ENCODE measurements around the gene CCT6B.
A peak's percentile ranks its signal among the peaks of the same experiment; 100 is the strongest.
"Not testable (repeated sequence)": the region's sequence is repeated elsewhere in the genome, so short reads cannot be mapped to it uniquely, and the experiment has no call there.

The CCT6B gene

GRCh38 chr17:34980353-34980680 lies 19.1 kb upstream of the CCT6B start, which contains the start of gene LIG3:
TSS of gene LIG3 (plus strand) at chr17:34980512. CDS start at chr17:34983006, 2,494 bp downstream.
- peak; percentile 72 to 89 (median 82) for DNase-seq

GRCh38 chr17:34979650-34980352 lies 18.5 kb upstream of the CCT6B start:
- no peak for DNase-seq

GRCh38 chr17:34979153-34979552 lies 17.9 kb upstream of the CCT6B start:
- DNase-seq: no peak

- no peak for DNase-seq
These were observed 13.8 kb upstream of the CCT6B start for GRCh38 chr17:34974794-34975785.

- DNase-seq: no peak
These were observed 12.9 kb upstream of the CCT6B start for GRCh38 chr17:34974179-34974578.

- DNase-seq: no peak
These were observed 2.8 kb downstream of the CCT6B start for GRCh38 chr17:34958438-34958837.

GRCh38 chr17:34950780-34951179 lies 10.5 kb downstream of the CCT6B start:
- not testable (repeated sequence) for DNase-seq

- no peak for DNase-seq
These were observed 31.0 kb downstream of the CCT6B start for GRCh38 chr17:34930283-34930682.

- no peak for DNase-seq
These were observed 34.6 kb downstream of the CCT6B start for GRCh38 chr17:34926661-34927060.

- DNase-seq: no peak
These were observed 40.6 kb downstream of the CCT6B start for GRCh38 chr17:34920676-34921075.

- DNase-seq: no peak
These were observed 43.9 kb downstream of the CCT6B start for GRCh38 chr17:34917381-34917780.

- DNase-seq: no peak
These were observed 45.1 kb downstream of the CCT6B start for GRCh38 chr17:34916120-34916519.

GRCh38 chr17:34913001-34913400 lies 48.3 kb downstream of the CCT6B start:
- DNase-seq: no peak

GRCh38 chr17:34909040-34909439 lies 52.2 kb downstream of the CCT6B start:
- DNase-seq: no peak

GRCh38 chr17:34902831-34903547 lies 58.3 kb downstream of the CCT6B start:
- DNase-seq: no peak

- no peak for DNase-seq
These were observed 61.5 kb downstream of the CCT6B start for GRCh38 chr17:34899643-34900291.

GRCh38 chr17:34895383-34895782 lies 65.9 kb downstream of the CCT6B start:
- no peak for DNase-seq

- no peak for DNase-seq
These were observed 66.3 kb downstream of the CCT6B start for GRCh38 chr17:34894964-34895363.

GRCh38 chr17:34892461-34893249 lies 68.6 kb downstream of the CCT6B start:
- DNase-seq: no peak

GRCh38 chr17:34886831-34887230 lies 74.4 kb downstream of the CCT6B start:
- DNase-seq: no peak

GRCh38 chr17:34885076-34885475 lies 76.2 kb downstream of the CCT6B start:
- no peak for DNase-seq

GRCh38 chr17:34884597-34884996 lies 76.7 kb downstream of the CCT6B start:
- no peak for DNase-seq

Data from activated naive CD4-positive, alpha-beta T cell (primary cell).